SJSA1 (cell line): ENCODE data around the gene PRAME. TPM values are rescaled to one million over a fixed set of nuclear protein-coding genes. Genes with fewer than 3 reads are reported as not detected.

Experiments used
- DNase-seq, 2 experiments: peaks; one replicate each; pipeline ENCODE4 v3.0.0-alpha.2; 2015 to 2020; ENCODE audit warnings: low spot score in 2 of 2, low read depth in 1 of 2
- H3K27ac ChIP-seq: fragments of 250-450 bp; sonication (Bioruptor Pico); 2 replicates; pipeline ENCODE4 v1.5.1; 2020; ENCODE audit warnings: mild to moderate bottlenecking, moderate library complexity
- H3K27me3 ChIP-seq: fragments of 250-450 bp; sonication (Bioruptor Pico); replicated peaks from 2 replicates; pipeline ENCODE4 v1.5.1; 2020; ENCODE audit warnings: mild to moderate bottlenecking, moderate library complexity
- H3K36me3 ChIP-seq: fragments of 250-450 bp; sonication (Bioruptor Pico); 2 replicates; pipeline ENCODE4 v1.5.1; 2020; ENCODE audit warnings: mild to moderate bottlenecking
- H3K4me1 ChIP-seq: fragments of 250-450 bp; sonication (Bioruptor Pico); replicated peaks from 2 replicates; pipeline ENCODE4 v1.6.1; 2021; ENCODE audit warnings: mild to moderate bottlenecking
- H3K4me3 ChIP-seq: fragments of 250-450 bp; sonication (Bioruptor Pico); 2 replicates; pipeline ENCODE4 v1.5.1; 2020; ENCODE audit warnings: mild to moderate bottlenecking
- H3K9me3 ChIP-seq: fragments of 250-450 bp; sonication (Bioruptor Pico); replicated peaks from 2 replicates; pipeline ENCODE4 v1.5.1; 2020; ENCODE audit warnings: mild to moderate bottlenecking
- total RNA-seq: library from RNA; depleted of rRNA; stranded (reverse); fragments of >200 nt; shearing (Covaris generic); gene quantifications from 2 replicates; pipeline ENCODE4 v1.2.3, GENCODE V29; 2014

PRAME gene
- total RNA-seq, 1 experiment from 2014 or later: 0.05 TPM

DNA sequence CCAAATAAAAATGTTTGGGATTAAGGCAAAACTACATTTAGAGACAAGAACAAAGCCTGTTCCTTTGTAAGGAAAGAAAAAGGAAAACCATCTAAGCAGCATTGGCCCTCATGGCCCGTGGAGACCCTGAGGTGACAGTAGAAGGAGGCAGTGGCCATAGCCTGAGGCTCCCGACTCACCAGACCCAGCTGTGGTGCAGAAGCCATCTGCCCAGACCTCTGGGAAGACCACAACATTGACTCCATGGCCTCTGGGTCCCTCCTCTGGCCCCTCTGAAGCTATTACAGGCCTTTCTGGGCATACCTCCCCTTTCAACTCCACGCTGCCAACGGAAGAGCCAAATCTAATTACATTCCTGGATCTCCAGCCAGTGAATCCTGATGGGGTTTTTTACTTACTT lies 6.4 kb downstream of the PRAME start:
- no peak overlapping the region for H3K27ac ChIP-seq
- DNase-seq: no peak
- H3K27me3 ChIP-seq: peaks cover 22% of the 10 kb centered on the region
- H3K9me3 ChIP-seq: no peaks in the 10 kb centered on the region
- H3K4me3 ChIP-seq: no peak overlapping the region
- no peaks in the 10 kb centered on the region for H3K4me1 ChIP-seq
- H3K36me3 ChIP-seq: no peaks in the 10 kb centered on the region

- DNase-seq: no peak
- Histone ChIP-seq H3K36me3 (no peaks in the 10 kb centered on the region), H3K4me3 (no peak overlapping the region), H3K27me3 (peaks cover 30% of the 10 kb centered on the region), H3K9me3 (no peaks in the 10 kb centered on the region), H3K4me1 (no peaks in the 10 kb centered on the region), H3K27ac (no peak overlapping the region)
Observed at GRCh38 chr22:22550789-22551434, 8.2 kb downstream of the PRAME start.

DNA sequence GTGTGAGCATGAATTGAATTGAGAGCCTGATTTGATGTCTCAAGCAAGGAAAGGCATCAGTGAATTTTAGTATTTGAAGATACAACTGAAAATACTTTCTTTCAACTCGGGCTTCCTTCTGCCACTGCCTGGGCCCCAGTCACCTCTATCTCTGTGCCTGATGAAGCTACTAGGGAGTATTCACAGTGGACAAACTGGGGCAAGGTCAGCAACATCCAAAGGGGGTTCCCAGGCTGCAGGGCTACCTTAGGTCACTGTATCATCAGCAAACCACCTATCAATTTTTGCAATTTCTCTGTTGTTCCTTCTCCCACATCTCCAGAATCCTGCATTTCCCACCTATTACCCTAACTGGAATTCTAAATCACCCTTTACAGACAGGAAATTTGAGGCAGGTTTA lies 10.2 kb downstream of the PRAME start:
- H3K27me3 ChIP-seq: peaks cover 30% of the 10 kb centered on the region
- no peaks in the 10 kb centered on the region for H3K36me3 ChIP-seq
- H3K4me3 ChIP-seq: no peak overlapping the region
- H3K4me1 ChIP-seq: no peaks in the 10 kb centered on the region
- H3K27ac ChIP-seq: no peak overlapping the region
- no peaks in the 10 kb centered on the region for H3K9me3 ChIP-seq
- no peak for DNase-seq

DNA sequence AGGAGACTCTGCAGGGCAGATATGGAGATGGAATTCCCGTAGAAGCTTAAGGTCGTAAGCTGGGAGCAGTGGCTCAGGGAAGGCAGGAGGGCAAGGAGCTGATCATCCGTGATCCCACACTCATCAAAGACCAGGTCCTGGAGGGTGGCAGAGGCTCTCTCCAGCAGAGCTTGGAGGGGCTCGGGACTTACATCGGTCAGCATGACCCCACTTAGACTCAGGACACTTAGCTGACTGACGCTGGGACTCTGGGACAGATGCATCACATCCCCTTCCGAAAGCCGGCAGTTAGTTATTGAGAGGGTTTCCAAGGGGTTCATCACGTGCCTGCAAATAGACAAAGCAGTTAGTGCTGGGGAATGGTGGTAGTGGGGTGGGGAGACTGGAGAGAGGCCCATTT lies 10.7 kb downstream of the PRAME start:
- no peak for DNase-seq
- Histone ChIP-seq H3K4me3 (no peak overlapping the region), H3K9me3 (no peaks in the 10 kb centered on the region), H3K27me3 (peaks cover 30% of the 10 kb centered on the region), H3K4me1 (no peaks in the 10 kb centered on the region), H3K27ac (no peak overlapping the region), H3K36me3 (no peaks in the 10 kb centered on the region)

- DNase-seq: no peak
- Histone ChIP-seq H3K9me3 (no peaks in the 10 kb centered on the region), H3K27me3 (peaks cover 31% of the 10 kb centered on the region), H3K36me3 (no peaks in the 10 kb centered on the region), H3K4me3 (no peak overlapping the region), H3K27ac (no peak overlapping the region), H3K4me1 (no peaks in the 10 kb centered on the region)
Observed at GRCh38 chr22:22547692-22548300, 11.3 kb downstream of the PRAME start.

DNA sequence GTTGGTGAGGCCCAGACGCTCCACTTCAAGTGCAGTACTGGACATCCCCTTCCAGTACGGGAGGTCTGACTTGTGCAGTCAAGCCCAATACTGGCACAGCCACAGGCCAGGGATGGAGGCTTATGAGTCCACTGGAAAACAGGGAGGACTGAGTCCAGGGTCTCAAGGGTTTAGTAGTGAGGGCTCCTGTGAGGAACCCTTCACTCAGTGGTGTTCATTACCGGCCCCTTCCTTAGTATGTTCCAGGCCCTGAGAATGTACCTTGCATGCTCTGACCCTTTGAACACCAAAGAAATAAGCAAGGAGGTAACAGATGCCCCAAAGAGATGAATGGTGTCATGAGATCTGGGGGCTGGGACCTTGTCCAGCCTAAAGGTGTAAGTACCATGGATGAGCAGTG lies 11.8 kb downstream of the PRAME start:
- Histone ChIP-seq H3K4me1 (no peaks in the 10 kb centered on the region), H3K4me3 (no peak overlapping the region), H3K27ac (no peak overlapping the region), H3K9me3 (no peaks in the 10 kb centered on the region), H3K27me3 (peaks cover 33% of the 10 kb centered on the region), H3K36me3 (no peaks in the 10 kb centered on the region)
- DNase-seq: no peak

DNA sequence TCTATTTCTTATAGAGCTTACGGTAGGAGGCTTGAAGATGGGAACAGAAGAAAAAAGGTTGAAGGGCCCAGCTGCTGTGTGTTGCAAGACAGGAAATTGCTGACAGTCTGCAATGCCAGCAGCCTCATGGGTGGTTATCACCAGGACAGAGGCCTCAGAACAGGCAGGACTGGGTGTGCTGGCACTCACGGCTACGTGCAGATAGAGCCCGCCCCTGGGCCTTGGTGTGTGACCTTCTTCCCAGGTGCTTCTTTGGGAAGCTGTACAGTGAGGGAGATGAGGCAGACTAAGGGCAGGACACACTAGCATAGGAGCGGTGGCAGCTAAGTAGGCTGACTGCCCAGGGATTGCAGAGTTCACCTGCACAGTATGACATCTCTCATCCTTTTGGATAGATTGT lies 12.6 kb downstream of the PRAME start:
- Histone ChIP-seq H3K27ac (no peak overlapping the region), H3K4me1 (no peaks in the 10 kb centered on the region), H3K27me3 (peaks cover 31% of the 10 kb centered on the region), H3K36me3 (no peaks in the 10 kb centered on the region), H3K9me3 (no peaks in the 10 kb centered on the region), H3K4me3 (no peak overlapping the region)
- DNase-seq: no peak

DNA sequence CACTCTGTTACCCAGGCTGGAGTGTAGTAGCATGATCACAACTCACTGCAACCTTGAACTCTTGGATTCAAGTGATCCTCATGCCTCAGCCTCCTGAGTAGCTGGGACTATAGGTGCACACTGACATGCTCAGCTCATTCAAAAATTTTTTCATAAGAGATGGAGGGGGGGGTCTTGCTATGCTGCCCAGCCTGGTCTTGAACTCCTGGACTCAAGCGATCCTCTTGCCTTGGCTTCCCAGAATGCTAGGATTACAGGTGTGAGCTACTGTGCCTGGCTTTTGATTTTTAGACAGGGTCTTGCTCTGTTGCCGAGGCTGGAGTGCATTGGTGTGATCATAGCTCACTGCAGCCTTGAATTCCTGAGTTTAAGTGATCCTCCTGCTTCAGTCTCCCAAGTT lies 14.0 kb downstream of the PRAME start:
- H3K9me3 ChIP-seq: no peaks in the 10 kb centered on the region
- H3K4me1 ChIP-seq: no peaks in the 10 kb centered on the region
- no peak overlapping the region for H3K4me3 ChIP-seq
- peaks cover 34% of the 10 kb centered on the region; the same call in 1 of the 2 replicates for H3K27me3 ChIP-seq
- H3K27ac ChIP-seq: no peak overlapping the region
- H3K36me3 ChIP-seq: no peaks in the 10 kb centered on the region
- no peak for DNase-seq

- Histone ChIP-seq H3K27ac (no peak overlapping the region), H3K4me1 (no peaks in the 10 kb centered on the region), H3K36me3 (no peaks in the 10 kb centered on the region), H3K27me3 (peaks cover 24% of the 10 kb centered on the region; the same call in 1 of the 2 replicates), H3K9me3 (no peaks in the 10 kb centered on the region), H3K4me3 (no peak overlapping the region)
- no peak for DNase-seq
Observed at GRCh38 chr22:22538226-22538989, 20.7 kb downstream of the PRAME start.

- H3K36me3 ChIP-seq: no peaks in the 10 kb centered on the region
- no peaks in the 10 kb centered on the region for H3K4me1 ChIP-seq
- no peak overlapping the region for H3K27ac ChIP-seq
- H3K27me3 ChIP-seq: peaks cover 21% of the 10 kb centered on the region; the same call in 1 of the 2 replicates
- no peak for DNase-seq
- no peaks in the 10 kb centered on the region for H3K9me3 ChIP-seq
- no peak overlapping the region for H3K4me3 ChIP-seq
Observed at GRCh38 chr22:22536916-22537315, 22.1 kb downstream of the PRAME start.

GRCh38 chr22:22536515-22536914 lies 22.6 kb downstream of the PRAME start:
- Histone ChIP-seq H3K9me3 (no peaks in the 10 kb centered on the region), H3K4me1 (no peaks in the 10 kb centered on the region), H3K27me3 (peaks cover 21% of the 10 kb centered on the region; the same call in 1 of the 2 replicates), H3K27ac (no peak overlapping the region), H3K36me3 (no peaks in the 10 kb centered on the region), H3K4me3 (no peak overlapping the region)
- DNase-seq: no peak

- Histone ChIP-seq H3K27me3 (peaks cover 19% of the 10 kb centered on the region; the same call in 1 of the 2 replicates), H3K27ac (no peak overlapping the region), H3K36me3 (no peaks in the 10 kb centered on the region), H3K9me3 (no peaks in the 10 kb centered on the region), H3K4me1 (no peaks in the 10 kb centered on the region), H3K4me3 (no peak overlapping the region)
- DNase-seq: no peak
Observed at GRCh38 chr22:22535662-22536061, 23.4 kb downstream of the PRAME start.

DNA sequence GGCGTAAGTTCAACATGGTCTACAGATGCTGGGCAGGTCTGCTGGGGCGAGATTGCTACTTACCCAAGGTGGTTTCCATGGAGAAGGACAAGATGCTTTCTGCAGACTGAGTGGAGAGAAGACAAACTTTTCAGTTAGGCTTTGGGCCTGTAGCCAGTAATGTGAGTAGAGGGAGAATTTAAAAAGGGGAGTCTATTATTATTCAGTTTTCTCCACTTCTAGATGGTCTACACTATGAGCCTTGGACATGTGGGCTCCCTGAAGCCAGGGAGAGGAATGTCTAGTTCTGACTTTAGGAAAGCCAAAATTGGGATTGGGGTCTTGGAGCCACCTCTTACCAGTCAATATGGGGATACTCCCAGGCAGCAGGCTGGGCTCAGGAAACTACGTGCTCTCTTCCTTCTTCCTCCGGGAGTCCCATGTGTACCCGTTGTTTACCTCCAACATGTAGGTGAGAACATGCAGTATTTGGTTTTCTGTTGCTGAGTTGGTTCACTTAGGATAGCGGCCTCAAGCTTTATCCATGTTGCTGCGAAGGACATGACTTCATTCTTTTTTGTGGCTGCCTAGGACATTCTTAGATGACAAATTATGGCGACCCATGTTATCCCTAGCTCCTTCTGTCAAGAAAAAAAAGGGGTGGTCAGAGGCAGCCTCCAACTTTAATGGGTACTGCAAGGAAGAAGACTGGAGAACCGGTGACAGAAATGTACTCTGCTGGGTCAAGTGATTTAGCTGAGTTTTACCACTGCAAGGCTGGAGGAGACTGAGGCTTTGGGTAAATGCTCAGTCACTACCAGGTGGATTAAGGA lies 24.3 kb downstream of the PRAME start:
- Histone ChIP-seq H3K27ac (no peak overlapping the region), H3K27me3 (peaks cover 12% of the 10 kb centered on the region; the same call in 1 of the 2 replicates), H3K4me3 (no peak overlapping the region), H3K36me3 (no peaks in the 10 kb centered on the region), H3K4me1 (no peaks in the 10 kb centered on the region), H3K9me3 (no peaks in the 10 kb centered on the region)
- no peak for DNase-seq
